22Rv1 (cell line): ENCODE data around the gene USHBP1.

Experiments
- H3K27ac ChIP-seq: fragments of 450-650 bp; 2 replicates; pipeline ENCODE4 v1.5.1; 2017
- ZFX ChIP-seq: fragments of 450-650 bp; IDR thresholded peaks from 2 replicates; pipeline ENCODE4 v1.6.1; 2017; ENCODE audit warnings: antibody characterized with exemption, borderline replicate concordance
- TF ChIP-seq, protein P1 (sequence below): fragments of 450-650 bp; IDR thresholded peaks from 2 replicates; pipeline ENCODE4 v1.5.1; 2017; ENCODE audit warnings: mild to moderate bottlenecking

Gene USHBP1

DNA sequence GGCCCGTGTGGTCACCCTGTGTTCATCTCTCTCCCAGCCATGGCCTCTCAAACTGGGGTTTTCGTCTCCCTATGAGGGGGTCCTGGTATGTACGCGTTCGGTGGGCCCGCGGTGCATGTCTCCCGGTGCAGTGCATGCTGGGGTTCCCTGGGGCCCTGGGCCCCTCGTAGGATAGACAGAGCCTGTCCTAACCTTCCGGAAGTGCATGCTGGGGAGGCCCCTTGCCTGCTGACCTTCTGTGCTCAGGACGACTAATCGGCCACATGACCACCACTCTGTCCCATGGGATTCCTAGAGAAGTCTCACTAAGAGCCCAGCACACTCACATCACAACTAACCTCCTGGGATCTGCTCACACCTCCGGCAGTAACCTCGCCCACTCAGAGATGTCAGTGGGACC is 54.2 kb downstream of the USHBP1 start:
- TF ChIP-seq, protein P1, sequence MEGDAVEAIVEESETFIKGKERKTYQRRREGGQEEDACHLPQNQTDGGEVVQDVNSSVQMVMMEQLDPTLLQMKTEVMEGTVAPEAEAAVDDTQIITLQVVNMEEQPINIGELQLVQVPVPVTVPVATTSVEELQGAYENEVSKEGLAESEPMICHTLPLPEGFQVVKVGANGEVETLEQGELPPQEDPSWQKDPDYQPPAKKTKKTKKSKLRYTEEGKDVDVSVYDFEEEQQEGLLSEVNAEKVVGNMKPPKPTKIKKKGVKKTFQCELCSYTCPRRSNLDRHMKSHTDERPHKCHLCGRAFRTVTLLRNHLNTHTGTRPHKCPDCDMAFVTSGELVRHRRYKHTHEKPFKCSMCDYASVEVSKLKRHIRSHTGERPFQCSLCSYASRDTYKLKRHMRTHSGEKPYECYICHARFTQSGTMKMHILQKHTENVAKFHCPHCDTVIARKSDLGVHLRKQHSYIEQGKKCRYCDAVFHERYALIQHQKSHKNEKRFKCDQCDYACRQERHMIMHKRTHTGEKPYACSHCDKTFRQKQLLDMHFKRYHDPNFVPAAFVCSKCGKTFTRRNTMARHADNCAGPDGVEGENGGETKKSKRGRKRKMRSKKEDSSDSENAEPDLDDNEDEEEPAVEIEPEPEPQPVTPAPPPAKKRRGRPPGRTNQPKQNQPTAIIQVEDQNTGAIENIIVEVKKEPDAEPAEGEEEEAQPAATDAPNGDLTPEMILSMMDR: no peak
- no peak for TF ChIP-seq ZFX
- peak overlapping the region; percentile 54; the same call in 1 of the 2 replicates for H3K27ac ChIP-seq

DNA sequence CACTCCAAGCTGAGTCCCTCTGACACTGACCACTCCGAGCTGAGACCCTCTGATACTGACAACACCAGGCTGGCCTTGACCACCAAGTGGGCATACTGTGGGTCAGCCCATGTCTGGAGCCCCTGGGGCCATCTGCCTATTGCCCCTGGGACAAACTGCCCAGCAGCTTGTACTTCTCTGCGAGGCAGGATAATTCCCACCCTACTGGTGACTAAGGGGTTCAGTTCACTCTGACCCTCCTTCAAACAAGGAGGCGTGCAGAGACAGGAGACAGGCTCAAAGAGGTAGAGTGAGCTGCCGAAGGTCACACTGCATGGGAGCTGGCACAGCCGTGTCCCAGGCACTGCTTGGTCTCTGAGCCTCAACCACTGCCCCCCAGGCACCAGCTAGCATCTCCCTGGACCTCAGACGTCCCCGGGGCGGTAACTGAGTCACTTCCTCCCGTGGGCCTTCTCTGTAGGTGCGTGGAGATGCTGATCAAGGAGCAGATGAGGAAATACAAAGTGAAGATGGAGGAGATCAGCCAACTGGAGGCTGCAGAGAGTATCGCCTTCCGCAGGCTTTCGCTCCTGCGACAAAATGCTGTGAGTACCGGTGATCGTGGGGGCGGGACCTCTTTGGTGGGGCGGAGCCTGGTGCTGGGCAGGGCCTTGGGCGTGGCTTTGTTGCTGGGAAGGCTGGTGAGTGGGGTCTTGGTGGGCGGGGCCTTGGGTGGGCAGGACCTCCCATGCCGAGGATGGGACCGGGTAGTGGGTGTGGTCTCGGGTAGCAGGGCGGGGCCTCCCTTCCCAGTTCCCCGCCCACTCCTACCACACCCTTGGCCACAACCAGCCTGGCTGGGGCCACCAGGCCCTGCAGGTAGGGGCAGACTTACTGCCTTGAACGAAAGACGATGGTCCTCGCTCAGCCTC is 55.2 kb downstream of the USHBP1 start:
- TF ChIP-seq, protein P1: peak; percentile 12; the same call in 1 of the 2 replicates
- no peak for TF ChIP-seq ZFX
- peak overlapping the region; percentile 54 for H3K27ac ChIP-seq

DNA sequence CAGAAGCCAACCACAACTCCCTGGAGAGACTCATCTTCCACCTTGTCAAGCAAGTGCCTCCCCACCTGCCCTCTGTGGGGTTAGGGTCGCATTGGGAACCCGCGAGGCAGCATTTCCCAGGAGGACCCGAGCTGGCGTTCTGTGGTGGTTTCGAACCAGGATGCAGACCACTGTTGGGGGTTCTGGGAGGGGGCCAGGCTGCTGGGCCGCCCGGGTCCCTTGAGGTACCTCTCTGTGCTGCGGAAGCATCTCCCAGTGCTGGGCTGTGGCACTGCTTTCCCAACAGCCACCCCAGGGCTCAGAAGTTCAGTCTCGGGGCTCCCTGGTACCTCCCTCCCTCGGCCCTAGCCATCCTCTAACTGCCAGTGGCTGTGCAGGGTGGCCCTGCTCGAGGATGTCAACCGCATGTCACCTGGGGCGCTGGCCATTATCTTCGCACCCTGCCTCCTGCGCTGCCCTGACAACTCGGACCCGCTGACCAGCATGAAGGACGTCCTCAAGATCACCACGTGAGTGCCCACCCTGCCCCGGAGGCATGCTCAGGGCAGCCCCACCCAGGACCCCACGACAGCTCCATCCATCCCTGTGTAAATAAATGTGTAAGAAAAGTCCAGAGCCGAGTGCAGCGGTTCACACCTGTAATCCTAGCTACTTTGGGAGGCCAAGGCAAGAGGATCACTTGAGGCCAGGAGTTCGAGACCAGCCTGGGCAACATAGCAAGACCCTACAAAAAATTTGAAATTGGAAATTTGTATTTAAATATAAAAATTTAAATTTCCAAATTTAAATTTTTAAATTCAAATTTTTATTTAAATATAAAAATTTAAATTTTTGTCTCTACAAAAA is 57.6 kb downstream of the USHBP1 start:
- TF ChIP-seq, protein P1: no peak
- no peak for TF ChIP-seq ZFX

GRCh38 chr19:17205237-17206140 is 59.1 kb downstream of the USHBP1 start:
- no peak overlapping the region for H3K27ac ChIP-seq
- TF ChIP-seq, protein P1: peak; percentile 80
- TF ChIP-seq ZFX: no peak

More for the DNA sequence above, 57.6 kb downstream of the USHBP1 start:
- H3K27ac ChIP-seq: no peak overlapping the region

DNA sequence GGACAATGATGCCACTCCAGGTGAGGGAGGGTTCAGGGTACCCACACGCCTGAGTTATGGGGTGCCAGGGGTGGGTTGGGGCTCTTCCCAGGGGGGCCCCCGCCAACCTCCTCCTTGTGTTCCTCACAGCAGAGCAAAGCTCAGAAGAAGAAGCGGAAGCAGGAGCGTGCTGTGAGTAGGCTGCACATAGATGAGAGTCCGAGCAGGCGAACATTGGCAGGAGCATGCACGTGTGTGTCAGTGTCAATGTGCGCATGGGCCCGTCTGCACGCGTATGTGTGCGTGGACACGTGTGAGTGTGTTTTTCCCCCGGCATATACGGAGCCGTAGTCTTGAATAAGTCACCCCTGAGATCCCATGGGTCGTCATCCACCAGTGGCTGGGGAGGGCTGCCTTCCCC is 61.8 kb downstream of the USHBP1 start:
- H3K27ac ChIP-seq: no peak overlapping the region
- TF ChIP-seq, protein P1: no peak
- TF ChIP-seq ZFX: no peak

- no peak overlapping the region for H3K27ac ChIP-seq
- TF ChIP-seq, protein P1: no peak
- no peak for TF ChIP-seq ZFX
Observed at GRCh38 chr19:17202249-17202648, 62.3 kb downstream of the USHBP1 start.
